ENCODE data around the gene RCOR1.
"Not testable (repeated sequence)": the region's sequence is repeated elsewhere in the genome, so short reads cannot be mapped to it uniquely, and the experiment has no call there.

RCOR1 gene

DNA sequence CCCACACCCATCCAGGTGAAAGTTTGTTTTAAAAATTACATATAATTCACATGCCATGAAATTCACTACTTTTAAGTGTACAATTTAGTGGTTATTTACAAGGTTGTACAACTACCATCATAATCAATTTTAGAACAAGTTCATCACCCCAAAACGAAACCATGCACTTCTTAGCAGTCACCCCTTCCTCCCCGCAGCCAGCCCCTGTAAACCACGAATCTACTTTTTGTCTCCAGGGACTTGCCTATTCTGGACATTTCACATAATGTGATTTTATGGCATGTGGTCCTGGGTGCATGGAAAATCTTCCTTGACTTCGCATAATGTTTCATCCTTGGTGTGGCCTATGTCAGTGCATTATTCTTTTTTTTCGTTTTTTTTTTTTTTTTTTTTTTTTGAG, 165.6 kb downstream of the RCOR1 start:
- no peak for TF ChIP-seq CTCF (IDR thresholded peaks at IDR 0.05)
- TF ChIP-seq ZFX (IDR thresholded peaks at IDR 0.05; ENCODE audit: borderline replicate concordance), result no peak
- H3K27ac ChIP-seq, result no peak overlapping the region

DNA sequence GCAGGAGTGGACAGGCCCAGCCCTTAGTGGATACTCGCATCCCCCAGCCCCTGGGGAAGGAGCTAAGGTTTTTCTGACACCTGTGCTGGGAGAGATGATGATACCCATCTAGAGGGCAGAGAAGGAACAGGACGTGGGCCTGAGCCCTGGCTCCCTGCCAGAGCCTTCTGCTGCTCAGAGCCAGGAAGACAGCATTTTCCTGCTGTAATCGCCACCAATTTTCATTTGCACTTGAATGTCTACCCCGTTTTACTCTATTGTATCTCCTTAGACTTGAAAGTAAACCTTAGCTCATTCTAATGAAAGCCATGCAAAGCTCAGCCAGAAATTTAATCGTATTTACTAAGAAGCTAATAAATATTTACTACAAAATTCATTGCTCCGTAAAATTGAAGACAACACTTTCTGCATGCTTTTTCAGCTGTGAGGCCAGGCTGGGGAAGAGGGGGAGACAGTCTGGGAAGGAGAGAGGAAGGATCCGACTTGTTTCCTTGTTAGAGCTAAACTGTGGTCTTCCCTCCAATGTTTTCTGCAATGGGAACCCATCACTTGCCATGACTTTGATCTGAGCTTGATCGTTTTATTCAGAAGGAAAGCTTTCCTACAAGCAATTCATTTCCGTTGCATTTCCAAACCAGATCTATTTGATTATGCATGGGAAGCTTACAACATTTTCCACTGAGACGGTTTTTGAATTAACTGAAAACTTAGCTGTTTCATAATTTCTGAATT, 167.2 kb downstream of the RCOR1 start:
- H3K27ac ChIP-seq, result no peak overlapping the region

GRCh38 chr14:102760496-102761193, 168.2 kb downstream of the RCOR1 start:
- TF ChIP-seq CTCF (IDR thresholded peaks at IDR 0.05), result no peak
- TF ChIP-seq ZFX (IDR thresholded peaks at IDR 0.05; ENCODE audit: borderline replicate concordance), result no peak
- H3K27ac ChIP-seq, result no peak overlapping the region

More for the DNA sequence above, 167.2 kb downstream of the RCOR1 start:
- TF ChIP-seq ZFX (IDR thresholded peaks at IDR 0.05; ENCODE audit: borderline replicate concordance) (no peak), CTCF (IDR thresholded peaks at IDR 0.05) (no peak)

DNA sequence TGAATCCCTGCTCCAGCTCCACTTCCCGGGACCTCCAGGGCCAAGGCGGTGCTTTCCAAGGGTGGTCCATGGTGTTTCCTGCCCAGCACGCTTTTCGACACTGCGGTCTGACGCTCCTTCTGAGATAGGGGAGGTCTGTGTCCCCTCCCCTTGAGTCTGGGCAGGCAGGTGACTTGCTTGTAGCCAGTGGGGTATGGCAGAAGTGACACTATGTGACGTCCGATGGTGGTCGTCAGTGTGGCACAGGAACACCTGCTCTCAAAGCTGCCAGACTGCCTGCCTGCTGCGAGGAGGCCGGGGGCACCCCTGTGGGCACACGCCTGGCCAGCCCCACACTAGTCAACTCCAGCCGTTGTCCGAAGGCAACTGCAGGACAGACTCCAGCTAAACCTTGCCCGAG, 168.8 kb downstream of the RCOR1 start:
- TF ChIP-seq CTCF (IDR thresholded peaks at IDR 0.05), result no peak
- no peak for TF ChIP-seq ZFX (IDR thresholded peaks at IDR 0.05; ENCODE audit: borderline replicate concordance)
- no peak overlapping the region for H3K27ac ChIP-seq

- H3K27ac ChIP-seq, result no peak overlapping the region
- TF ChIP-seq ZFX (IDR thresholded peaks at IDR 0.05; ENCODE audit: borderline replicate concordance), result no peak
- TF ChIP-seq CTCF (IDR thresholded peaks at IDR 0.05), result no peak
Observed at GRCh38 chr14:102764220-102764671, 171.8 kb downstream of the RCOR1 start.

GRCh38 chr14:102765770-102766169, 173.3 kb downstream of the RCOR1 start:
- H3K27ac ChIP-seq, result not testable (repeated sequence)

DNA sequence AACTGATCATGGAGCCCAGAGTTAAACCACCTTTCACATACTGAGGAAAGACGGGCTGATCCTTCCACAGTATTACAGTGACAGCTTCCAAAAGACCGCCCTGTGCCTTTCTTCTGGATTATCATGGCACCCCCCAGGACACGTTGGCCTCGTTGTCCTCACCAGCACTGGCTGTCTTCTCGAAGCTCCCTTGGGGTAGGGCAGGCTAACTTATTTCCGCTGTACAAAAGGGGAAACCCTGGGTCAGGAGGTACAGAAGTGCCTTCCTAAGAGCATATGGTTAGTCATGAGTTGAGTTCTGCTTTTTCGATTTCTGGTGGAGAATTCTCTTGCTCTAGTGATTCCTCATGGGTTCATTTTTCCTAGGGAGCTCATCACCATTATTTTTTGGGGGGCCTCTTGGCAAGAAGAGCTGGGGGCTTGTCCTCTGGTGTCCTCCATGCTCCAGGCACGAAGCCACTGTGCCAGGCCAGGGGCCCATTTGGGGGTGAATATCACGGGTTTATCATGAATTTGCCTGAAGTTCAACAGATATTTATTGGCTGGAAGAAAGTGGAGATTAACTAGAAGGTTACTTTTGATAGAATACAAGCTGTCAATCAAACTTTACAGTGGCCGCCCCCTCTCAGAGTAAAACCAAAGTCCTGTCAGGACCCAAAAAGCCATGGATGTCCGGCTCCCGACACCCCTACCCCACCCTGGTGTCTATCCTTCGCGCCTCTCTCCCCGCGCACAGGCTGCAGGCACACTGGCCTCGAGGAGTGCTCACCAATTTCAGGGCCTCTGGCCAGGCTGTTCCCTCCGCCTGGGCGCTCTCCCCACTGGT, 176.0 kb downstream of the RCOR1 start:
- H3K27ac ChIP-seq, result no peak overlapping the region
- TF ChIP-seq CTCF (IDR thresholded peaks at IDR 0.05), result no peak
- no peak for TF ChIP-seq ZFX (IDR thresholded peaks at IDR 0.05; ENCODE audit: borderline replicate concordance)
